Measurements from ENCODE around the gene ATP6V1G2. TPM values are rescaled to one million over a fixed set of nuclear protein-coding genes. Genes with fewer than 3 reads are reported as not detected.

ATP6V1G2 gene
- total RNA-seq, 1 donor from 2014 or later: 6.8 TPM

- no peaks in the 10 kb centered on the region for H3K9me3 Mint-ChIP-seq
- Histone ChIP-seq H4K20me1 (ENCODE audit: low read depth) (no peaks in the 10 kb centered on the region), H3F3A (ENCODE audit: low read depth) (peaks cover 40% of the 10 kb centered on the region), H2AFZ (replicated peaks) (peak overlapping the region; percentile 3), H3K9me3 (ENCODE audit: low read depth) (no peaks in the 10 kb centered on the region), H3K4me3 (peak overlapping the region; percentile 51), H3K27ac (peak overlapping the region; percentile 27), H3K9ac (peak overlapping the region; percentile 84), H3K79me2 (ENCODE audit: low read depth) (peaks cover 37% of the 10 kb centered on the region), H3K36me3 (no peaks in the 10 kb centered on the region), H3K4me2 (peak overlapping the region; percentile 79), H3K4me1 (peaks cover 16% of the 10 kb centered on the region), H3K27me3 (no peaks in the 10 kb centered on the region)
- peaks cover 6% of the 10 kb centered on the region for H3K27me3 Mint-ChIP-seq (ENCODE audit: insufficient read depth, low read depth)
- no peak for DNase-seq (ENCODE audit: low spot score)
- TF ChIP-seq CTCF (IDR thresholded peaks at IDR 0.05) (no peak), EZH2phosphoT487 (IDR thresholded peaks at IDR 0.05) (no peak), EZH2 (IDR thresholded peaks at IDR 0.05) (no peak)
- peaks cover 42% of the 10 kb centered on the region for H3K4me1 Mint-ChIP-seq
- H3K36me3 Mint-ChIP-seq: peaks cover 12% of the 10 kb centered on the region
- peak overlapping the region; percentile 88 for H3K4me3 Mint-ChIP-seq
- peak overlapping the region; percentile 72 for H3K27ac Mint-ChIP-seq
These were observed 1.5 kb upstream of the ATP6V1G2 start for GRCh38 chr6:31547727-31548543.

- Histone ChIP-seq H4K20me1 (ENCODE audit: low read depth) (no peaks in the 10 kb centered on the region), H2AFZ (replicated peaks) (peak within 1 kb of the TSS; percentile 35), H3K9ac (peak within 1 kb of the TSS; percentile 84), H3K4me1 (peaks cover 16% of the 10 kb centered on the region), H3K27me3 (no peaks in the 10 kb centered on the region), H3K9me3 (ENCODE audit: low read depth) (no peaks in the 10 kb centered on the region), H3K27ac (peak within 1 kb of the TSS; percentile 27), H3K79me2 (ENCODE audit: low read depth) (peaks cover 37% of the 10 kb centered on the region), H3K4me3 (peak within 1 kb of the TSS; percentile 51), H3K4me2 (peak within 1 kb of the TSS; percentile 79), H3K36me3 (no peaks in the 10 kb centered on the region), H3F3A (ENCODE audit: low read depth) (peaks cover 48% of the 10 kb centered on the region)
- Mint-ChIP-seq H3K27me3 (ENCODE audit: insufficient read depth, low read depth) (peaks cover 2% of the 10 kb centered on the region), H3K27ac (peak within 1 kb of the TSS; percentile 72), H3K4me1 (peaks cover 45% of the 10 kb centered on the region), H3K4me3 (peak within 1 kb of the TSS; percentile 88), H3K36me3 (peaks cover 12% of the 10 kb centered on the region), H3K9me3 (no peaks in the 10 kb centered on the region)
- peak; percentile 96 for DNase-seq (ENCODE audit: low spot score)
- TF ChIP-seq CTCF (IDR thresholded peaks at IDR 0.05) (no peak), EZH2 (IDR thresholded peaks at IDR 0.05) (no peak), EZH2phosphoT487 (IDR thresholded peaks at IDR 0.05) (no peak)
These were observed 734 bp upstream of the ATP6V1G2 start, which contains the start of gene NFKBIL1 for GRCh38 chr6:31546958-31547726. Gene NFKBIL1 (plus strand): TSS chr6:31547608. CDS start chr6:31547695, 87 bp downstream.

GRCh38 chr6:31545291-31545690, 1.1 kb downstream of the ATP6V1G2 start:
- Histone ChIP-seq H3K36me3 (no peaks in the 10 kb centered on the region), H3K79me2 (ENCODE audit: low read depth) (peaks cover 48% of the 10 kb centered on the region), H3K4me1 (peaks cover 18% of the 10 kb centered on the region), H3K4me2 (no peak overlapping the region), H4K20me1 (ENCODE audit: low read depth) (peaks cover 11% of the 10 kb centered on the region), H3K27me3 (no peaks in the 10 kb centered on the region), H3K27ac (no peak overlapping the region), H3K4me3 (no peak overlapping the region), H2AFZ (replicated peaks) (no peak overlapping the region), H3F3A (ENCODE audit: low read depth) (peaks cover 48% of the 10 kb centered on the region), H3K9me3 (ENCODE audit: low read depth) (no peaks in the 10 kb centered on the region), H3K9ac (no peak overlapping the region)
- H3K27ac Mint-ChIP-seq: no peak overlapping the region
- H3K4me3 Mint-ChIP-seq: peak overlapping the region; percentile 88
- TF ChIP-seq EZH2 (IDR thresholded peaks at IDR 0.05): no peak
- no peak for TF ChIP-seq CTCF (IDR thresholded peaks at IDR 0.05)
- no peak for TF ChIP-seq EZH2phosphoT487 (IDR thresholded peaks at IDR 0.05)
- DNase-seq (ENCODE audit: low spot score): no peak
- H3K9me3 Mint-ChIP-seq: no peaks in the 10 kb centered on the region
- peaks cover 18% of the 10 kb centered on the region for H3K36me3 Mint-ChIP-seq
- peaks cover 6% of the 10 kb centered on the region for H3K27me3 Mint-ChIP-seq (ENCODE audit: insufficient read depth, low read depth)
- peaks cover 51% of the 10 kb centered on the region for H3K4me1 Mint-ChIP-seq

Measured in neural progenitor cell (in vitro differentiated cells).